ENCODE data around the gene IMPG1. TPM values are rescaled to one million over a fixed set of nuclear protein-coding genes. Genes with fewer than 3 reads are reported as not detected.

IMPG1 gene
- total and polyA plus RNA-seq, 2 of the 8 experiments (the other 6 are each of a cell fraction or from before 2014, with no cell fraction given) = 0.02 TPM; not detected in 1

DNA sequence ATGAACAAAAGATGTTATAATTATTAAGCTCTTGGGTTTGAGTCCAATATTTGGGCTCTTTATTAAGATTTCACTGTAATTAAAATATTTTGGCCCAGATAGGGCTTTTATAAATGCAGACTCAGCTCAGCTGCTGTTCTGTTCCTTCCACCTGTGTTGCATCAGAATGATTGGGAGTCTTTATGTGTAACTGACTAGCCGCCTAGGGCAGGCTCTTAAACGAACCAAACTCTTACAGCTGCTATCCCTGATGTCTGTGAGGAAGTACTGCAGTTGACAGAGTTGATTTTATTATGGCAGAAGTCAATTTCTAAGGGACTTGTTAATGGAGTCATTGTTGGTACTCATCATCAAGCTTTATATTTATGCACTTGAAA, 178.7 kb downstream of the IMPG1 start:
- Histone ChIP-seq H3K56ac (replicated peaks; ENCODE audit: insufficient read length, low read depth, low read length) (no peak overlapping the region), H4K8ac (ENCODE audit: extremely low read depth, insufficient read depth, low read length) (no peak overlapping the region), H2AK5ac (ENCODE audit: low read depth, low read length) (no peak overlapping the region), H4K20me1 (replicated peaks in 1 of 2; ENCODE audit: control insufficient read depth in 1 of 2, insufficient read depth in 2 of 2, low read length in 2 of 2) (no peaks in the 10 kb centered on the region), H2AFZ (ENCODE audit: low read length) (no peak overlapping the region), H3K36me3 (ENCODE audit: control insufficient read depth in 2 of 4, insufficient read depth in 4 of 4, low read length in 3 of 4) (0 out of 8 replicates have a peak, but pooled peaks cover 0 to 3% (median 0%) of the 10 kb centered on the region in 4 experiments), H3K4ac (replicated peaks; ENCODE audit: insufficient read length, low read depth, low read length) (no peak overlapping the region), H2BK120ac (replicated peaks; ENCODE audit: low read depth, low read length) (no peak overlapping the region), H3K18ac (ENCODE audit: extremely low read depth, low read length) (no peak overlapping the region), H3K9me3 (ENCODE audit: insufficient read depth in 2 of 2, low read depth in 1 of 2, low read length in 1 of 2) (no peaks in the 10 kb centered on the region), H3K4me1 (replicated peaks in 1 of 4; ENCODE audit: control insufficient read depth in 3 of 4, insufficient read depth in 4 of 4, low read length in 3 of 4) (no peaks in the 10 kb centered on the region), H3K23ac (ENCODE audit: insufficient read length) (no peak overlapping the region), H4K91ac (replicated peaks; ENCODE audit: insufficient read length, low read length) (no peak overlapping the region), H3K79me1 (ENCODE audit: low read depth, low read length) (no peaks in the 10 kb centered on the region), H2BK12ac (ENCODE audit: low read depth, low read length) (no peak overlapping the region; the same call in 1 of the 2 replicates), H2BK20ac (ENCODE audit: low read length) (no peak overlapping the region), H3K9ac (replicated peaks in 1 of 4; ENCODE audit: extremely low read depth in 1 of 4, low read depth in 3 of 4, low read length in 3 of 4) (no peak overlapping the region), H2BK15ac (ENCODE audit: low read length) (no peak overlapping the region), H3K79me2 (ENCODE audit: control insufficient read depth in 1 of 2, insufficient read depth in 2 of 2, low read length in 2 of 2) (no peaks in the 10 kb centered on the region), H3K4me2 (ENCODE audit: insufficient read depth in 1 of 2, low read depth in 2 of 2, low read length in 2 of 2) (no peak overlapping the region), H2BK5ac (ENCODE audit: low read depth, low read length) (no peak overlapping the region), H3K23me2 (ENCODE audit: low read depth, low read length) (no peaks in the 10 kb centered on the region), H3K14ac (ENCODE audit: insufficient read length) (no peak overlapping the region), H3K27ac (ENCODE audit: low read depth, low read length) (no peak overlapping the region), H4K5ac (ENCODE audit: insufficient read length, low read depth, low read length) (no peak overlapping the region), H3K4me3 (ENCODE audit: extremely low read depth in 1 of 4, insufficient read depth in 2 of 4, low read depth in 3 of 4, low read length in 4 of 4) (no peak overlapping the region), H3K27me3 (replicated peaks in 1 of 4; ENCODE audit: control insufficient read depth in 3 of 4, extremely low read depth in 1 of 4, insufficient read depth in 3 of 4, low read length in 3 of 4) (no peaks in the 10 kb centered on the region; a peak in 1 of 7 replicates)
- 88% methylated on average over 2 of the region's 2 CpGs; no CpG with 5 or more reads in 1 of the 2 experiments for WGBS, 2 experiments (ENCODE audit: extremely low coverage in 1 of 2, insufficient coverage in 1 of 2, insufficient read length in 1 of 2, insufficient replicate concordance in 2 of 2, low coverage in 1 of 2, low lambda C conversion rate in 2 of 2, missing lambda C conversion rate in 1 of 2)
- DNase-seq (ENCODE audit: low read depth in 1 of 2, low spot score in 2 of 2) (no peak), FAIRE-seq (no peak)
- ChIA-PET CTCF (ENCODE audit: partially characterized antibody) (interaction anchor here (0.6 to 6.4 kb wide), 41 partner anchors 10 to 970 kb away, joined by 3 to 84 read pairs (median 5); no protein-coding TSS in a partner anchor), POLR2A (ENCODE audit: partially characterized antibody) (interaction anchor here (1.1 to 1.4 kb wide), 2 partner anchors 16 to 292 kb away, joined by 3 to 5 read pairs; partner anchors contain the start of gene SENP6)
- TF ChIP-seq RAD21 (IDR thresholded peaks at IDR 0.05 in 1 of 2, conservative IDR thresholded peaks at IDR 0.05 in 1 of 2; ENCODE audit: low read depth in 2 of 2, low read length in 2 of 2) = no peak
- no peak for TF ChIP-seq CEBPB (IDR thresholded peaks at IDR 0.05; ENCODE audit: low read depth, low read length)
- no peak for TF ChIP-seq CBX5 (IDR thresholded peaks at IDR 0.05; ENCODE audit: low read depth, low read length)
- TF ChIP-seq CHD2 (IDR thresholded peaks at IDR 0.05; ENCODE audit: low read length) = no peak
- TF ChIP-seq GTF2F1 (IDR thresholded peaks at IDR 0.05; ENCODE audit: borderline replicate concordance, low read depth, low read length) = no peak
- TF ChIP-seq POU5F1 (IDR thresholded peaks at IDR 0.05; ENCODE audit: low read depth, low read length) = no peak
- TF ChIP-seq SIX5 (IDR thresholded peaks at IDR 0.05; ENCODE audit: low read depth, low read length) = no peak
- no peak for TF ChIP-seq CTCF (IDR thresholded peaks at IDR 0.05; ENCODE audit: control extremely low read depth in 1 of 3, insufficient read depth in 1 of 3, low read depth in 1 of 3, low read length in 3 of 3)
- TF ChIP-seq YY1 (IDR thresholded peaks at IDR 0.05; ENCODE audit: low read depth, low read length) = no peak
- no peak for TF ChIP-seq SRF (IDR thresholded peaks at IDR 0.05; ENCODE audit: low read depth, low read length)
- no peak for TF ChIP-seq RFX5 (IDR thresholded peaks at IDR 0.05; ENCODE audit: borderline replicate concordance, low read depth, low read length)
- TF ChIP-seq CBX8 (IDR thresholded peaks at IDR 0.05; ENCODE audit: borderline replicate concordance, low read depth, low read length) = no peak
